HepG2 (cell line): Measurements from ENCODE around the gene PSMD2. TPM values are rescaled to one million over a fixed set of nuclear protein-coding genes. Genes with fewer than 3 reads are reported as not detected.

Source experiments
- ARID4A ChIP-seq: sonication (generic); formaldehyde crosslinking; IDR thresholded peaks from 2 replicates; pipeline ENCODE4 v1.5.0; 2020; ENCODE audit warnings: mild to moderate bottlenecking, missing genetic modification reagents, borderline replicate concordance
- FUBP1 ChIP-seq: sonication (generic); formaldehyde crosslinking; IDR thresholded peaks from 2 replicates; pipeline ENCODE4 v1.5.1; 2020; ENCODE audit warnings: missing genetic modification reagents, mild to moderate bottlenecking, borderline replicate concordance
- GFI1 ChIP-seq: sonication (generic); formaldehyde crosslinking; IDR thresholded peaks from 2 replicates; pipeline ENCODE4 v1.5.0; 2020; ENCODE audit warnings: missing genetic modification reagents, mild to moderate bottlenecking, borderline replicate concordance
- ISL2 ChIP-seq: sonication (generic); formaldehyde crosslinking; IDR thresholded peaks from 2 replicates; pipeline ENCODE4 v1.5.0; 2020; ENCODE audit warnings: missing genetic modification reagents
- MAZ ChIP-seq, 2 experiments: sonication (generic) in 1 of 2; formaldehyde crosslinking in 1 of 2; IDR thresholded peaks; 2 replicates each; pipeline versions ENCODE4 v1.5.0 to v1.6.1; 2012 to 2020; ENCODE audit warnings: low read depth in 2 of 2, mild to moderate bottlenecking in 2 of 2, borderline replicate concordance in 1 of 2, improper control_type of control experiment in 1 of 2, low read length in 1 of 2, missing genetic modification reagents in 1 of 2, moderate library complexity in 1 of 2
- MLX ChIP-seq: IDR thresholded peaks from 2 replicates; pipeline ENCODE4 v1.6.1; 2016
- NPAS2 ChIP-seq: sonication (generic); formaldehyde crosslinking; IDR thresholded peaks from 2 replicates; pipeline ENCODE4 v1.8.0; 2022; ENCODE audit warnings: mild to moderate bottlenecking, missing genetic modification reagents, borderline replicate concordance
- SRSF4 ChIP-seq: fragments of 200-400 bp; formaldehyde crosslinking; IDR thresholded peaks from one replicate; pipeline ENCODE4 v1.6.1; 2018; ENCODE audit warnings: mild to moderate bottlenecking, low read depth, low read length, moderate library complexity; ENCODE audit not compliant: poor library complexity, severe bottlenecking
- STAG1 ChIP-seq: sonication (generic); formaldehyde crosslinking; IDR thresholded peaks from 2 replicates; pipeline ENCODE4 v1.4.0; 2020; ENCODE audit warnings: missing genetic modification reagents
- ZFYVE20 ChIP-seq: sonication (generic); formaldehyde crosslinking; IDR thresholded peaks from 2 replicates; pipeline ENCODE4 v1.8.0; 2023; ENCODE audit warnings: low read depth, mild to moderate bottlenecking, moderate library complexity, missing genetic modification reagents, borderline replicate concordance
- ZNF468 ChIP-seq: sonication (generic); formaldehyde crosslinking; IDR thresholded peaks from 2 replicates; pipeline ENCODE4 v1.8.0; 2022; ENCODE audit warnings: mild to moderate bottlenecking, moderate library complexity, missing genetic modification reagents
- ZNF670 ChIP-seq: sonication (generic); formaldehyde crosslinking; IDR thresholded peaks from 2 replicates; pipeline ENCODE4 v1.8.0; 2022; ENCODE audit warnings: mild to moderate bottlenecking, missing genetic modification reagents, borderline replicate concordance
- ZNF768 ChIP-seq: sonication (generic); formaldehyde crosslinking; IDR thresholded peaks from 2 replicates; pipeline ENCODE4 v1.4.0; 2020; ENCODE audit warnings: missing genetic modification reagents
- ZSCAN5A ChIP-seq: sonication (generic); formaldehyde crosslinking; IDR thresholded peaks from 2 replicates; pipeline ENCODE4 v1.8.0; 2022; ENCODE audit warnings: mild to moderate bottlenecking, missing genetic modification reagents, borderline replicate concordance
- polyA plus RNA-seq, 8 experiments: library from polyadenylated mRNA; depleted of rRNA in 3 of 8; stranded (reverse) in 7 of 8; unstranded in 1 of 8; fragments of >200 nt; fragmentation: Illumina TruSeq in 4 of 8; extraction: Trizol in 4 of 8; gene quantifications; 2 replicates each; pipeline versions ENCODE4 v1.2.1 to v1.2.3, GENCODE V29; 2011 to 2016; ENCODE audit warnings: low read depth in 4 of 8, missing spikeins in 1 of 8, mixed read lengths in 1 of 8; ENCODE audit not compliant: insufficient read depth in 1 of 8
- total RNA-seq, 5 experiments: library from RNA; depleted of rRNA; stranded (reverse); fragments of >200 nt; fragmentation: Illumina TruSeq; extraction: Trizol; gene quantifications; 2 replicates each; pipeline ENCODE4 v1.2.3, GENCODE V29; 2016; ENCODE audit warnings: low read depth in 1 of 5
- TF ChIP-seq, protein P1 (sequence below): sonication (generic); formaldehyde crosslinking; IDR thresholded peaks from 2 replicates; pipeline ENCODE4 v1.4.0; 2020; ENCODE audit warnings: missing genetic modification reagents

Gene PSMD2
- total and polyA plus RNA-seq, 2 of the 13 experiments (the other 11 are each of a cell fraction or from before 2014, with no cell fraction given) = 125 to 200 TPM

DNA sequence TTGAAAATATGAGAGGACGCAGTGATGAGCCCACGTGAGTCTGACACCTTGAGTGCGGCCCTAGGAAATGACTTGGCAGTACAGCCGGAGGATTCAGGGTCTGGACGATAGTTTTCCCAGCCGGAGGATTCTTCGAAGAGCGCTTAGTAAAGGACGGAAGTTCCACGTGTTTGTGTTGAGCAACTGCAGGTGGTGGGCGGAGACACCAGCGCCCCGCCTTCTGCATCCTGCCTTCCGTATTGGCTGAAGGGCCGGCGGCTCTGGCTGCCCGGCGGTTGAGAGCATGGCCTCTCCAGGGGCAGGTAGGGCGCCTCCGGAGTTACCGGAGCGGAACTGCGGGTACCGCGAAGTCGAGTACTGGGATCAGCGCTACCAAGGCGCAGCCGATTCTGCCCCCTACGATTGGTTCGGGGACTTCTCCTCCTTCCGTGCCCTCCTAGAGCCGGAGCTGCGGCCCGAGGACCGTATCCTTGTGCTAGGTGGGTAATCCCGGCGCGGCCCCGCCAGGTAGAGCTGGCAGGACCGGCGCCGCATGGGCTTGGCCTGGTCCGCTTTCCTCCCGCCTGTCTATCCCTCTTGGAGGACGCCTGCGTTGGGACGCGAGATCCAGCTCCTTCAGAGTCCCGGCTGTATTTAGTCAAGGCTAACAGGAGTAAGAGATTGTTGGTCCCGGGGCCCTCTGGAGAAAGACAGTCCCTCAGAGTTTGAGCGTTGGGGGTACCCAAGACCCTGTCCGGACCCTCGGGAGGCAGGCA, 49.5 kb upstream of the PSMD2 start, which contains the start of gene EEF1AKMT4 (continued):
- TF ChIP-seq SRSF4 (no peak), GFI1 (no peak), ISL2 (CRISPR knock-in tag) (peak; percentile 36; the same call in 1 of the 2 replicates), ZNF468 (CRISPR knock-in tag) (no peak), MAZ (IDR thresholded peaks at IDR 0.05; ENCODE audit: borderline replicate concordance, low read depth, low read length) (no peak), MAZ (CRISPR knock-in tag; IDR thresholded peaks at IDR 0.05; ENCODE audit: low read depth) (no peak), ZFYVE20 (CRISPR knock-in tag) (no peak), ZNF768 (CRISPR knock-in tag) (no peak), ZSCAN5A (CRISPR knock-in tag) (no peak), MLX (peak; percentile 37; the same call in 1 of the 2 replicates), ARID4A (peak; percentile 76; the same call in 1 of the 2 replicates), STAG1 (CRISPR knock-in tag) (no peak; the same call in 1 of the 2 replicates), FUBP1 (no peak), NPAS2 (CRISPR knock-in tag) (no peak), ZNF670 (CRISPR knock-in tag) (peak; percentile 74; the same call in 1 of the 2 replicates)
- TF ChIP-seq, protein P1, sequence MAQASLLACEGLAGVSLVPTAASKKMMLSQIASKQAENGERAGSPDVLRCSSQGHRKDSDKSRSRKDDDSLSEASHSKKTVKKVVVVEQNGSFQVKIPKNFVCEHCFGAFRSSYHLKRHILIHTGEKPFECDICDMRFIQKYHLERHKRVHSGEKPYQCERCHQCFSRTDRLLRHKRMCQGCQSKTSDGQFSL (CRISPR knock-in tag) = no peak
